Suprapubic skin (tissue), 4 donors: ENCODE results near the gene MGAT5. TPM values are rescaled to one million over a fixed set of nuclear protein-coding genes. Genes with fewer than 3 reads are reported as not detected.

Experiments
- DNase-seq, 2 donors: peaks; one replicate each; pipeline ENCODE4 v3.0.0-alpha.2; 2019; ENCODE audit warnings: low spot score in 2 of 2
- H3K27ac ChIP-seq: fragments of 200-600 bp; sonication (generic); one replicate; pipeline ENCODE4 v1.5.1; 2019
- H3K27me3 ChIP-seq: fragments of 200-600 bp; sonication (generic); one replicate; pipeline ENCODE4 v1.5.1; 2019
- H3K36me3 ChIP-seq: fragments of 200-600 bp; sonication (generic); one replicate; pipeline ENCODE4 v1.5.1; 2019
- H3K4me1 ChIP-seq: fragments of 200-600 bp; sonication (generic); one replicate; pipeline ENCODE4 v1.5.1; 2019
- H3K4me3 ChIP-seq: fragments of 200-600 bp; sonication (generic); one replicate; pipeline ENCODE4 v1.5.1; 2019; ENCODE audit warnings: mild to moderate bottlenecking
- H3K9me3 ChIP-seq: fragments of 200-600 bp; sonication (generic); one replicate; pipeline ENCODE4 v1.5.1; 2019
- CTCF ChIP-seq, 2 donors: fragments of 200-600 bp in 1 of 2; fragments of 450-650 bp in 1 of 2; sonication (generic) in 1 of 2; IDR thresholded peaks; one replicate each; pipeline ENCODE4 v1.5.1; 2016 to 2019; ENCODE audit warnings: antibody characterized with exemption in 2 of 2, mild to moderate bottlenecking in 1 of 2, moderate library complexity in 1 of 2
- EP300 ChIP-seq: sonication (generic); formaldehyde crosslinking; IDR thresholded peaks from one replicate; pipeline ENCODE4 v1.6.1; 2017; ENCODE audit warnings: antibody characterized with exemption
- POLR2A ChIP-seq, 2 donors: fragments of 450-650 bp; IDR thresholded peaks; one replicate each; pipeline ENCODE4 v1.6.1; 2017; ENCODE audit warnings: antibody characterized with exemption in 2 of 2, mild to moderate bottlenecking in 2 of 2, moderate library complexity in 2 of 2
- POLR2AphosphoS5 ChIP-seq, 3 donors: sonication (generic); formaldehyde crosslinking; IDR thresholded peaks; one replicate each; pipeline ENCODE4 v1.6.1; 2017; ENCODE audit warnings: antibody characterized with exemption in 3 of 3
- WGBS: methylation state at CpG from one replicate; pipeline ENCODE4 v1.1.5; 2018; 5-methylcytosine and 5-hydroxymethylcytosine counted together
- total RNA-seq, 4 donors: library from RNA; depleted of rRNA; stranded (reverse); fragments of >200 nt; gene quantifications; one replicate each; pipeline ENCODE4 v1.1.0, GENCODE V29; 2016

MGAT5 gene
- total RNA-seq, 4 donors from 2014 or later: 16.9 to 42.1 (median 32.9) TPM

- no peaks in the 10 kb centered on the region for H3K4me1 ChIP-seq
- WGBS: 89% methylated on average over 5 of the region's 5 CpGs
- no peak overlapping the region for H3K4me3 ChIP-seq
- DNase-seq: no peak
- H3K27ac ChIP-seq: no peak overlapping the region
- peaks cover 11% of the 10 kb centered on the region for H3K36me3 ChIP-seq
- no peak for TF ChIP-seq POLR2A (IDR thresholded peaks at IDR 0.05)
- TF ChIP-seq CTCF (IDR thresholded peaks at IDR 0.05): no peak
- TF ChIP-seq EP300: no peak
- no peak for TF ChIP-seq POLR2AphosphoS5 (IDR thresholded peaks at IDR 0.05)
- H3K27me3 ChIP-seq: no peaks in the 10 kb centered on the region
- H3K9me3 ChIP-seq: no peaks in the 10 kb centered on the region
These were observed 14.4 kb downstream of the MGAT5 start for GRCh38 chr2:134268265-134268664.

DNA sequence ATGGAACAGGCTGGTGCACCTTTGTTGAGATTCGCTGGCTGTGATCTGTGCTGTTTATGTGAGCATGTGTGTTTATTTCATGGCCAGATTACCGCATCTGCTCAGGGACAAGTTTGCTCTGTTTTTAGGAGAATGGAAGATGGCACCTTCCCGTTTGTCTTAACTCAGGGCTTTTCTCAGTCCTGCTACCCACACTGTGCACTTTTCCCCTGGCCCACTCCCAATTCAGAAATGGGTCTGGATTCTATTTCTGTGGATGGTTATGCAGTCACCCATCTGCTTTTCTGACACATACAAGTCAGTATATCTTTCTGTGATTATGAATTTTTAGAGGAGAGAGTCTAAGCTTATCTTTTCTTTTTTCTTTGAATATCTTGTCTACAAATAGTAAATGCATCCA lies 15.4 kb downstream of the MGAT5 start:
- WGBS: 96% methylated on average over 3 of the region's 3 CpGs
- no peaks in the 10 kb centered on the region for H3K9me3 ChIP-seq

GRCh38 chr2:134269972-134270735 lies 16.3 kb downstream of the MGAT5 start:
- no peak for DNase-seq
- H3K27ac ChIP-seq: no peak overlapping the region
- no peaks in the 10 kb centered on the region for H3K9me3 ChIP-seq
- WGBS: 74% methylated on average over 7 of the region's 7 CpGs
- peaks cover 11% of the 10 kb centered on the region for H3K36me3 ChIP-seq
- H3K4me1 ChIP-seq: no peaks in the 10 kb centered on the region
- TF ChIP-seq EP300 (no peak), CTCF (IDR thresholded peaks at IDR 0.05) (no peak)
- no peak overlapping the region for H3K4me3 ChIP-seq
- H3K27me3 ChIP-seq: no peaks in the 10 kb centered on the region

More for the DNA sequence above, 15.4 kb downstream of the MGAT5 start:
- no peaks in the 10 kb centered on the region for H3K27me3 ChIP-seq
- peaks cover 11% of the 10 kb centered on the region for H3K36me3 ChIP-seq
- H3K27ac ChIP-seq: no peak overlapping the region
- no peak for TF ChIP-seq CTCF (IDR thresholded peaks at IDR 0.05)
- no peak for DNase-seq
- no peak overlapping the region for H3K4me3 ChIP-seq
- H3K4me1 ChIP-seq: no peaks in the 10 kb centered on the region

DNA sequence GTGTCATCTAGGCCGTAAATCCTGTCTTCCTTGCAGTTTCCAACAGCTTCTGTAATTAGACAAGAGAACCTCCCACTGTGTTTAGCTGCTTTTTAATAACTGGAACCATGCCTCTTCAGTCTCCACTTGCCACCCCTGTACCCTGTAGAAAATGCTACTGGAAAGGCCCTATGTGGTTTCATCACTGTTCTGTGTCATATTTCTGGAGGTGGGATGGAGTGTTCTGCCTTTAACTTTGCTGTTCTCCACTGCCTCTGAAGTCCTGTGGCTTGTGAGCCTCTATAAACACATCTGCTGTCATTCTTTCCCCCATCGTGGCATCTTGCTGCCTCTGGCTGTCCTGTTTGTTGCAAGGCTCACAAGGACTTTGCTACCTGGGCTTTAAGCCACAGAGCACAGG lies 17.9 kb downstream of the MGAT5 start:
- no peak for TF ChIP-seq CTCF (IDR thresholded peaks at IDR 0.05)
- TF ChIP-seq EP300: no peak
- TF ChIP-seq POLR2A (IDR thresholded peaks at IDR 0.05): no peak
- TF ChIP-seq POLR2AphosphoS5 (IDR thresholded peaks at IDR 0.05): no peak
- H3K4me1 ChIP-seq: no peaks in the 10 kb centered on the region
- no peak overlapping the region for H3K27ac ChIP-seq
- H3K9me3 ChIP-seq: no peaks in the 10 kb centered on the region
- peaks cover 11% of the 10 kb centered on the region for H3K36me3 ChIP-seq
- H3K4me3 ChIP-seq: no peak overlapping the region
- no peaks in the 10 kb centered on the region for H3K27me3 ChIP-seq
- no peak for DNase-seq
- 81% methylated on average over 2 of the region's 2 CpGs for WGBS

- H3K36me3 ChIP-seq: peaks cover 11% of the 10 kb centered on the region
- H3K27me3 ChIP-seq: no peaks in the 10 kb centered on the region
- 89% methylated on average over 9 of the region's 9 CpGs for WGBS
- no peak overlapping the region for H3K27ac ChIP-seq
- no peak for TF ChIP-seq POLR2AphosphoS5 (IDR thresholded peaks at IDR 0.05)
- no peak for TF ChIP-seq EP300
- TF ChIP-seq POLR2A (IDR thresholded peaks at IDR 0.05): no peak
- TF ChIP-seq CTCF (IDR thresholded peaks at IDR 0.05): no peak
- no peak for DNase-seq
- H3K4me1 ChIP-seq: no peaks in the 10 kb centered on the region
- no peak overlapping the region for H3K4me3 ChIP-seq
- H3K9me3 ChIP-seq: no peaks in the 10 kb centered on the region
These were observed 18.9 kb downstream of the MGAT5 start for GRCh38 chr2:134272806-134273205.
